Fibroblast of lung (primary cell): ENCODE results near the gene EXTL1.

ENCODE experiments used
- CTCF ChIP-seq, 2 donors: IDR thresholded peaks in 1 of 2; conservative IDR thresholded peaks in 1 of 2; 1 replicate in 1 of 2; 2 replicates in 1 of 2; pipeline ENCODE4 v1.5.1; 2011 to 2012; ENCODE audit warnings: low read length in 2 of 2, control low read depth in 1 of 2, inconsistent platforms in 1 of 2, low read depth in 1 of 2, mild to moderate bottlenecking in 1 of 2
- EZH2 ChIP-seq: IDR thresholded peaks from 2 replicates; pipeline ENCODE4 v1.5.1; 2012; ENCODE audit warnings: low read length, control low read depth, mild to moderate bottlenecking; ENCODE audit errors: missing control alignments

GRCh38 chr1:25979210-25979609 lies 42.4 kb upstream of the EXTL1 start:
- TF ChIP-seq CTCF (conservative IDR thresholded peaks at IDR 0.05 in 1 of 2, IDR thresholded peaks at IDR 0.05 in 1 of 2; ENCODE audit: low read depth in 1 of 2, low read length in 2 of 2) (no peak), EZH2 (no peak)
